Fibroblast of mammary gland (primary cell): Measurements from ENCODE around the gene MAGI1.

Experiments used
- DNase-seq: peaks from one replicate; pipeline ENCODE4 v3.0.0-alpha.2; 2010; ENCODE audit warnings: low read depth
- H3K4me3 ChIP-seq: 2 replicates; pipeline ENCODE4 v1.5.1; 2011; ENCODE audit warnings: low read depth, mild to moderate bottlenecking, low read length, moderate library complexity; ENCODE audit not compliant: control insufficient read depth
- CTCF ChIP-seq: conservative IDR thresholded peaks from 2 replicates; pipeline ENCODE4 v1.5.1; 2011; ENCODE audit warnings: low read depth, low read length, inconsistent platforms; ENCODE audit not compliant: control insufficient read depth, insufficient read depth

The MAGI1 gene

DNA sequence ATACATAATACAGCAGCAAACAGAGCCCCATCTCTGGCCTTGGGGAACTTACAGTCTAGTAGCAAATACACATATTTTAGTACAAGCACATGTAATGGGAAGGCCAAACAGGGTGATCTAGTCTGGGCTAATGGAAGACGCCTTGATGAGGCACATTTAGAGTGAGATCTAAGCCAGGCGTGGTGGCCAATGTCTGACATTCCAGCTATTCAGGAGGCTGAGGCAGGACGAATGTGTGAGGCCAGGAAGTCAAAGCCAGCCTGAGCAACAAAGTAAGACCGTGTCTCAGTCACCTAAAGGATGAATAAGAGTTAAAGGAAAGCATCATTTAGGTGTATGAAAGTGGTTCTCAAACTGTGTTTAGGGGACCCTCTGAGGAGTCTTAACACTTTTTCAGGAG lies 291.9 kb downstream of the MAGI1 start:
- TF ChIP-seq CTCF = no peak
- no peak overlapping the region for H3K4me3 ChIP-seq
- no peak for DNase-seq

DNA sequence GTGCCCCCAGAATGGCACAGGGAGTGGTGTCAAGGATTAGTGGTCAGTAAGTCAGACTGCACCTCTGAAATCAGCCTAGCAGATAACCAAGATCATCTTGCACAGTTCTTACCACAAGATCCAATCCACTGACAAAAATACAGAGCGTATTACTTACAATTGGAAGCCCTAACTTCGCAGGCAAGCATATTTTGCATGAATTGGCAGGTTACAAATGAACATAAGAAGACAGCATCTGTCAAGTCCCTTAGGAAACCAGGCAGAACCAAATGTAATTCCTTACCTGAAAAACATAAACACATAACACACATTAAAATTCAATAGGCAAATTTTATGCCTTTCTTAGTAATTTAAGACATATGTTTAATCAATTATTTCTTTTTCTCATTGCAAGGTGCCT lies 293.4 kb downstream of the MAGI1 start:
- no peak for DNase-seq
- no peak overlapping the region for H3K4me3 ChIP-seq
- no peak for TF ChIP-seq CTCF

GRCh38 chr3:65742914-65743313 lies 295.8 kb downstream of the MAGI1 start:
- no peak for TF ChIP-seq CTCF
- no peak for DNase-seq
- H3K4me3 ChIP-seq = no peak overlapping the region

DNA sequence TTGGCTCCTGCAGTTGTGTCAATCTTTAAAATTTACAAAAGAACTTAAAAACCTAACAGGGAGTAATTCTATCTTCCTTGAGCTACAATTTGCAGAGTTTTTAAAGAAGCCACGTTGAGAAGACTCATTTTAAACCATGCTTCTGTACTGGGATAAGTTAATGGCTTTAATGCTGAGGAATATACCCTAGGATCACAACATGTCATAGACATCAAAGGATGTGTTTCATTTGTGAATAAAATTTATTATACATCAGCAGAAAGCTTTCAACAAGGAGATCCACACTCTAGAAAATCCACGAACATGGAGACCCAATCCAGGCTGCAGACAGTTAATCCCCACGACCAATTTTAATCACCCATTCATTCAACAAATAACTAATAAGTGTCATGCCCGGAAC lies 297.2 kb downstream of the MAGI1 start:
- DNase-seq = no peak
- no peak overlapping the region for H3K4me3 ChIP-seq
- no peak for TF ChIP-seq CTCF

- DNase-seq = no peak
- no peak for TF ChIP-seq CTCF
- H3K4me3 ChIP-seq = no peak overlapping the region
Measured at GRCh38 chr3:65739901-65740541, 298.7 kb downstream of the MAGI1 start.

DNA sequence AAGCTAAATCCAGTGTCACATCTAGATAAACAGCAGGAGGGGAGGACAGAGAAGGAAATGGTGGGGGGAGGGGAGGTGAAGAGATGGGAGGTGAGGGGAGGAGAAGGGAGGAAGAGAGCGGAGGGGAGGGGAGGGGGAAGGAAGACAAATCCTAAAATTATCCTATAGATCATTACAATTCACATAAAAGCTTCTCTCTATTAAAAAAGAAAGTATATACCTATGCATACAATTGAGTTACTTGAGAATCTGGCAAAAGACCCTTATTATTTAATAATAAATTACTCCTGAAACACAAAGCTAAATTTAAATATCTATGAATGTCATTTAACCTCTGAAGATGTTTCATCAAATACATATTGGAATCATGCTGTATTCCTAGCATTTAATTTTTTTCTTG lies 303.9 kb downstream of the MAGI1 start:
- no peak overlapping the region for H3K4me3 ChIP-seq
- no peak for TF ChIP-seq CTCF
- no peak for DNase-seq

GRCh38 chr3:65734382-65734781 lies 304.3 kb downstream of the MAGI1 start:
- H3K4me3 ChIP-seq = no peak overlapping the region
- TF ChIP-seq CTCF = no peak
- DNase-seq = no peak
